IMR-90 (cell line): ENCODE results near the gene FAR2. TPM values are rescaled to one million over a fixed set of nuclear protein-coding genes. Genes with fewer than 3 reads are reported as not detected.
"Not testable (repeated sequence)": the region's sequence is repeated elsewhere in the genome, so short reads cannot be mapped to it uniquely, and the experiment has no call there.

Experiments used
- ATAC-seq: fragments of 200-7000 bp; cut with Tn5 transposase; 2 replicates; pipeline ENCODE4 v1.9.1; 2020; ENCODE audit warnings: low read depth, mild to moderate bottlenecking, moderate library complexity
- BruUV-seq: library from RNA; stranded (reverse); fragments of 400-500 nt; replicated peaks from 2 replicates; lab custom pipeline; 2021; lab: Mats Ljungman, UMichigan
- CTCF ChIA-PET: fragments of 300-600 bp; formaldehyde crosslinking; extraction: SDS; loops from one replicate; lab custom pipeline; 2021; ENCODE audit warnings: antibody characterized with exemption; lab: Yijun Ruan, JAX
- POLR2A ChIA-PET: fragments of 300-600 bp; sonication (Branson Sonifier 250); formaldehyde crosslinking; loops from one replicate; lab custom pipeline; 2022; ENCODE audit warnings: antibody characterized with exemption; ENCODE audit not compliant: unreplicated experiment; lab: Charles Lee
- DNase-seq: peaks from one replicate; pipeline ENCODE4 v3.0.0; 2013
- H2AFZ ChIP-seq: replicated peaks from 2 replicates; pipeline ENCODE3; 2013; ENCODE audit warnings: low read length, mild to moderate bottlenecking; ENCODE audit not compliant: poor library complexity
- H2AK5ac ChIP-seq: 2 replicates; pipeline ENCODE4 v1.6.1; 2013; ENCODE audit warnings: low read depth, low read length, inconsistent platforms
- H2AK9ac ChIP-seq: replicated peaks from 2 replicates; pipeline ENCODE3; 2013; ENCODE audit warnings: mild to moderate bottlenecking, low read depth, low read length, moderate library complexity; ENCODE audit not compliant: poor library complexity
- H2BK120ac ChIP-seq: 2 replicates; pipeline ENCODE4 v1.6.1; 2013; ENCODE audit warnings: low read depth, low read length, inconsistent platforms
- H2BK15ac ChIP-seq: 3 replicates; pipeline ENCODE4 v1.6.1; 2013; ENCODE audit warnings: low read depth, low read length, inconsistent platforms
- H2BK20ac ChIP-seq: 2 replicates; pipeline ENCODE4 v1.6.1; 2013; ENCODE audit warnings: low read depth, mild to moderate bottlenecking, inconsistent platforms, low read length, moderate library complexity
- H2BK5ac ChIP-seq: 2 replicates; pipeline ENCODE4 v1.6.1; 2013; ENCODE audit warnings: mild to moderate bottlenecking, low read depth, low read length, inconsistent platforms; ENCODE audit not compliant: poor library complexity, severe bottlenecking
- H3K14ac ChIP-seq: replicated peaks from 2 replicates; pipeline ENCODE4 v1.6.1; 2013; ENCODE audit warnings: low read depth, low read length, inconsistent platforms
- H3K18ac ChIP-seq: 2 replicates; pipeline ENCODE4 v1.6.1; 2013; ENCODE audit warnings: low read depth, low read length, control low read depth
- H3K23ac ChIP-seq: 2 replicates; pipeline ENCODE4 v1.6.1; 2013; ENCODE audit warnings: low read depth, low read length, inconsistent platforms
- H3K27ac ChIP-seq: 2 replicates; pipeline ENCODE4 v1.5.1; 2013; ENCODE audit warnings: mild to moderate bottlenecking, control low read depth, low read length; ENCODE audit not compliant: insufficient read depth
- H3K27me3 ChIP-seq: 2 replicates; pipeline ENCODE4 v1.6.1; 2013; ENCODE audit warnings: low read length; ENCODE audit not compliant: control insufficient read depth, insufficient read depth
- H3K36me3 ChIP-seq: 2 replicates; pipeline ENCODE4 v1.6.1; 2013; ENCODE audit warnings: low read length, mixed read lengths; ENCODE audit not compliant: control insufficient read depth, insufficient read depth
- H3K4ac ChIP-seq: 2 replicates; pipeline ENCODE4 v1.6.1; 2013; ENCODE audit warnings: low read depth, low read length, inconsistent platforms
- H3K4me1 ChIP-seq: 2 replicates; pipeline ENCODE4 v1.6.1; 2013; ENCODE audit warnings: low read length, mixed read lengths; ENCODE audit not compliant: control insufficient read depth, insufficient read depth
- H3K4me2 ChIP-seq: 2 replicates; pipeline ENCODE4 v1.6.1; 2013; ENCODE audit warnings: low read depth, mild to moderate bottlenecking, control low read depth, low read length, moderate library complexity
- H3K4me3 ChIP-seq: 2 replicates; pipeline ENCODE4 v1.5.1; 2013; ENCODE audit warnings: low read depth, mild to moderate bottlenecking, control low read depth, low read length, moderate library complexity; ENCODE audit not compliant: insufficient read depth
- H3K56ac ChIP-seq: 2 replicates; pipeline ENCODE4 v1.6.1; 2013; ENCODE audit warnings: low read length, inconsistent platforms; ENCODE audit not compliant: insufficient read depth; ENCODE audit errors: extremely low read depth
- H3K79me1 ChIP-seq, 2 experiments: 2 replicates each; pipeline ENCODE4 v1.6.1; 2013; ENCODE audit warnings: low read length in 2 of 2, inconsistent platforms in 1 of 2, low read depth in 1 of 2
- H3K9ac ChIP-seq: 2 replicates; pipeline ENCODE4 v1.6.1; 2013; ENCODE audit warnings: low read depth, low read length, control low read depth
- H3K9me1 ChIP-seq: 2 replicates; pipeline ENCODE4 v1.6.1; 2013; ENCODE audit warnings: low read length, inconsistent platforms; ENCODE audit not compliant: insufficient read depth
- H3K9me3 ChIP-seq: 2 replicates; pipeline ENCODE4 v1.6.1; 2013; ENCODE audit warnings: low read length; ENCODE audit not compliant: control insufficient read depth, insufficient read depth
- H4K20me1 ChIP-seq: 2 replicates; pipeline ENCODE4 v1.6.1; 2013; ENCODE audit warnings: low read length, inconsistent platforms; ENCODE audit not compliant: insufficient read depth
- H4K5ac ChIP-seq: 2 replicates; pipeline ENCODE4 v1.6.1; 2013; ENCODE audit warnings: mild to moderate bottlenecking, low read depth, low read length, control low read depth
- H4K8ac ChIP-seq, 2 experiments: 2 replicates each; pipeline ENCODE4 v1.6.1; 2013; ENCODE audit warnings: low read depth in 2 of 2, low read length in 2 of 2, control low read depth in 1 of 2, inconsistent platforms in 1 of 2
- H4K91ac ChIP-seq: 2 replicates; pipeline ENCODE4 v1.6.1; 2013; ENCODE audit warnings: low read depth, low read length, inconsistent platforms; ENCODE audit not compliant: insufficient read depth
- CEBPB ChIP-seq: IDR thresholded peaks from 2 replicates; pipeline ENCODE4 v1.6.1; 2012; ENCODE audit warnings: low read depth, low read length, improper control_type of control experiment
- MAFK ChIP-seq: IDR thresholded peaks from 2 replicates; pipeline ENCODE4 v1.6.1; 2012; ENCODE audit warnings: low read depth, low read length, improper control_type of control experiment
- SMC3 ChIP-seq: fragments of 150-350 bp; IDR thresholded peaks from 2 replicates; pipeline ENCODE4 v1.6.1; 2016; ENCODE audit warnings: low read depth, mild to moderate bottlenecking, antibody characterized with exemption, low read length, moderate library complexity
- whole genome bisulfite sequencing, 2 experiments: methylation state at CpG; one replicate each; pipeline versions ENCODE4 v1.1.5 to v1.1.7; 2013; ENCODE audit warnings: missing lambda C conversion rate in 2 of 2; ENCODE audit not compliant: insufficient read length in 1 of 2; ENCODE audit errors: extremely low coverage in 2 of 2; 5-methylcytosine and 5-hydroxymethylcytosine counted together
- dilution Hi-C: fragments of 300-500 bp; cut with HindIII; formaldehyde crosslinking; loops from one replicate; pipeline ENCODE4 v1.14.3; 2018; ENCODE audit warnings: low sequenced_read_pairs; ENCODE audit not compliant: unreplicated experiment
- in situ Hi-C: fragments of 300-500 bp; cut with MboI; formaldehyde crosslinking; loops from 3 replicates; pipeline ENCODE4 v1.14.3; 2019; ENCODE audit warnings: low sequenced_read_pairs, inconsistent platforms, mixed read lengths
- intact Hi-C: fragments of 100-400 bp; cut with micrococcal nuclease; formaldehyde crosslinking; loops from 2 replicates; pipeline ENCODE4 v1.10.0; 2022
- polyA plus RNA-seq, 3 experiments: library from polyadenylated mRNA; depleted of rRNA; stranded (reverse); fragments of >200 nt; gene quantifications; 2 replicates each; pipeline ENCODE4 v1.2.3, GENCODE V29; 2012; ENCODE audit warnings: low replicate concordance in 1 of 3
- total RNA-seq: library from RNA; depleted of rRNA; stranded (reverse); fragments of >200 nt; gene quantifications from 2 replicates; pipeline ENCODE4 v1.2.3, GENCODE V29; 2012

FAR2 gene
- total and polyA plus RNA-seq, 2 of the 4 experiments (the other 2 are of a cell fraction) = 1.1 to 2.0 TPM

DNA sequence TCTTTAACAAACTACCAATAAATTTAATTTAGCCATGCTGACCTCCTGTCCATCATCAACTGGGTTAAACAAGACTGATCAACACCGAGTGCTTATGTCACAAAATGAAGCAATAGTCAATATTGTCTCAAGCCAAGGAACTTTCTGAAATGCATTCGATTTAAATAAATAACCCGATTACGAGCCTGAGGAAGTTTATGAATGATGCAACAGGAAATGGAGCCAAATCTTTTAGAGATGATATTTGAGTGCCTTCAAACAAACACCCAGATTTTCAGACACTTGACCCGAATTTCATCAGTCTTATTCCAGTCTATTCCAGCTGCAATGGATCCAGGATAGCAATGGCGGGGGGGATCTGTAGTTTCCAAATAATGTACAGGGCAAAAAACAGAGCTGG, 27.9 kb downstream of the FAR2 start:
- TF ChIP-seq MAFK (no peak), SMC3 (no peak), CEBPB (peak; percentile 47; the same call in 1 of the 2 replicates)
- Histone ChIP-seq H2AFZ (no peak overlapping the region), H2BK20ac (no peak overlapping the region), H4K91ac (no peak overlapping the region), H3K36me3 (no peaks in the 10 kb centered on the region), H3K14ac (no peak overlapping the region), H3K27ac (no peak overlapping the region), H3K56ac (no peak overlapping the region), H2BK15ac (no peak overlapping the region), H3K4me1 (no peaks in the 10 kb centered on the region), H4K20me1 (no peaks in the 10 kb centered on the region), H2AK9ac (no peak overlapping the region), H3K79me1 (no peaks in the 10 kb centered on the region), H4K8ac (no peak overlapping the region), H2BK5ac (no peak overlapping the region), H2AK5ac (no peak overlapping the region), H3K18ac (no peak overlapping the region), H3K9me1 (no peaks in the 10 kb centered on the region), H4K5ac (no peak overlapping the region), H3K23ac (no peak overlapping the region), H3K4me2 (no peak overlapping the region), H3K27me3 (no peaks in the 10 kb centered on the region), H3K9me3 (no peaks in the 10 kb centered on the region; the same call in 1 of the 2 replicates), H3K4me3 (no peak overlapping the region), H3K4ac (no peak overlapping the region), H2BK120ac (no peak overlapping the region), H3K9ac (no peak overlapping the region)
- ChIA-PET POLR2A (no interaction called here), CTCF (interaction anchor here (0.6 to 1.6 kb wide), 4 partner anchors 9 to 702 kb away, joined by 3 to 4 read pairs (median 3); no protein-coding TSS in a partner anchor)
- dilution Hi-C loops (no loop called here), intact Hi-C loops (no loop called here), in situ Hi-C loops (no loop called here)
- no CpG with 5 or more reads among the region's 6 CpGs for WGBS, 2 experiments
- BruUV-seq = no TSS peak
- ATAC-seq (peak; percentile 29; the same call in 1 of the 2 replicates), DNase-seq (peak; percentile 50)

GRCh38 chr12:29182247-29182646, 33.2 kb downstream of the FAR2 start:
- dilution Hi-C loops, in situ Hi-C loops, intact Hi-C loops: not testable (repeated sequence)

More at GRCh38 chr12:29182247-29182646, 33.2 kb downstream of the FAR2 start:
- H2BK20ac ChIP-seq, H2BK120ac ChIP-seq, H3K4ac ChIP-seq, H4K8ac ChIP-seq, H2BK15ac ChIP-seq, H3K4me3 ChIP-seq, H3K23ac ChIP-seq, ATAC-seq, H3K79me1 ChIP-seq, H3K27ac ChIP-seq, H3K14ac ChIP-seq, H3K27me3 ChIP-seq, H2AFZ ChIP-seq, H3K9me3 ChIP-seq, H2BK5ac ChIP-seq, H3K18ac ChIP-seq, H3K36me3 ChIP-seq, H3K9ac ChIP-seq, H4K5ac ChIP-seq, H4K91ac ChIP-seq, H3K56ac ChIP-seq, DNase-seq, H2AK9ac ChIP-seq, BruUV-seq, POLR2A ChIA-PET, H3K4me1 ChIP-seq, H3K9me1 ChIP-seq, H4K20me1 ChIP-seq, H2AK5ac ChIP-seq, CTCF ChIA-PET, H3K4me2 ChIP-seq: not testable (repeated sequence)
- WGBS, 2 experiments = no CpG with 5 or more reads among the region's 4 CpGs
